ENCODE measurements around the gene WFDC2.

Gene WFDC2

DNA sequence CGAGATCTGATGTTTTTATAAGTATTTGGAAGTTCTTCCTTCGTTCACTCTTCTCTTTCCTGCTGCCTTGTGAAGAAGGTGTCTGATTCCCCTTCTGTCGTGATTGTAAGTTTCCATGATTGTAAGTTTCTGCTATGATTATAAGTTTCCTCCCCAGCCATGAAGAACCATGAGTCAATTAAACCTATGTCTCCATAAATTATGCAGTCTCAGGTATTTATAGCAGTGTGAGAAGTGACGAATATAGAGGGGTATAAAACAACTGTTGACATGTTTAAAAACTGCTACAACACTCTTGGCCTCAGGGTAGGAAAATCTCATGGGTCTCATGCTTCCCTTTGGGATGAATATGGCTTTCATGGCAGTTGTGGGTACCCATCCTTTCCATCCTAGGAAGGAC lies 5.8 kb upstream of the WFDC2 start:
- no peaks in the 10 kb centered on the region for H3K9me3 Mint-ChIP-seq
- no peaks in the 10 kb centered on the region for H3K4me1 Mint-ChIP-seq
- TF ChIP-seq, protein P1, sequence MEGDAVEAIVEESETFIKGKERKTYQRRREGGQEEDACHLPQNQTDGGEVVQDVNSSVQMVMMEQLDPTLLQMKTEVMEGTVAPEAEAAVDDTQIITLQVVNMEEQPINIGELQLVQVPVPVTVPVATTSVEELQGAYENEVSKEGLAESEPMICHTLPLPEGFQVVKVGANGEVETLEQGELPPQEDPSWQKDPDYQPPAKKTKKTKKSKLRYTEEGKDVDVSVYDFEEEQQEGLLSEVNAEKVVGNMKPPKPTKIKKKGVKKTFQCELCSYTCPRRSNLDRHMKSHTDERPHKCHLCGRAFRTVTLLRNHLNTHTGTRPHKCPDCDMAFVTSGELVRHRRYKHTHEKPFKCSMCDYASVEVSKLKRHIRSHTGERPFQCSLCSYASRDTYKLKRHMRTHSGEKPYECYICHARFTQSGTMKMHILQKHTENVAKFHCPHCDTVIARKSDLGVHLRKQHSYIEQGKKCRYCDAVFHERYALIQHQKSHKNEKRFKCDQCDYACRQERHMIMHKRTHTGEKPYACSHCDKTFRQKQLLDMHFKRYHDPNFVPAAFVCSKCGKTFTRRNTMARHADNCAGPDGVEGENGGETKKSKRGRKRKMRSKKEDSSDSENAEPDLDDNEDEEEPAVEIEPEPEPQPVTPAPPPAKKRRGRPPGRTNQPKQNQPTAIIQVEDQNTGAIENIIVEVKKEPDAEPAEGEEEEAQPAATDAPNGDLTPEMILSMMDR (IDR thresholded peaks at IDR 0.05; ENCODE audit: unreplicated experiment in 3 of 3): no peak
- H3K27ac Mint-ChIP-seq: no peak overlapping the region
- peaks cover 10% of the 10 kb centered on the region for H3K27me3 Mint-ChIP-seq (ENCODE audit: low read depth)
- no peak overlapping the region for H3K4me3 Mint-ChIP-seq
- no peaks in the 10 kb centered on the region for H3K36me3 Mint-ChIP-seq (ENCODE audit: low read depth)

DNA sequence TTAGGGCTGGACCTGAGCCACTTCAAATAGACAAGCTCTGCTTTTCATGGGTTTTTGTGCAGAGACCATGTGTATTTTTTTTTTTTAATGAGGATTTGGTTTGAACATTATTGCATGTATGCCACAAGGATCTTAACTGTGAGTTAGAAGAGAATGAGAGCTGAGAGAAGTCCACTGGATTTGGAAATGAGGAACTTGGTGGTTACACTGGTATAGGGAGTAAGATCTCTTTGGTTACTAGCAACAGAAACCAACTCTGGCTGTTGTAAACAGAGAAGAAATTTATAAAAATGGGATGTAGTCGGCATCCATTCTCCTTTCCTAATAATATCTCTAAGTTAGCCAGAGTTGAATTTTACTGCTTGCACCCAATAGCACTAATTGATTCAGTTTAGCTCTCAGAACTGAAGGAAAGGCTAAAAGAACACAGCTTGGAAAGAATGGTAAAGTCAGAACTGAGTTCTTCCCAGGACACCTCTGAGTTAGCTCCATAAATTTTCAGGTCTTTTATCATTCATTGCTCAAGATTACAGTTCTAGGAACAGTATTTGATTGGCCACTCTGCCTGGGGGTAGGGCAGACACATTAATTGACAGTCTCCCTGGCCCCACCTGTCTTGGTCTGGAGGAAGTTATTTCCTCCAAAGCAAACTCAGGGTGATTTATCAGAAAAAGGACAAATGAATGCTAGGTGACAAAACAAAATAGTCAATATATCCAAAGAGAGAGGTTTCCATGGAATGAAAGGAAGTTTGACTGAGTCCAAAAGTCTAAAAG lies 3.9 kb upstream of the WFDC2 start:
- TF ChIP-seq, protein P1 (IDR thresholded peaks at IDR 0.05; ENCODE audit: unreplicated experiment in 3 of 3): no peak
- no peak overlapping the region for H3K4me3 Mint-ChIP-seq
- no peaks in the 10 kb centered on the region for H3K4me1 Mint-ChIP-seq
- no peak overlapping the region for H3K27ac Mint-ChIP-seq
- H3K36me3 Mint-ChIP-seq (ENCODE audit: low read depth): no peaks in the 10 kb centered on the region
- H3K27me3 Mint-ChIP-seq (ENCODE audit: low read depth): peaks cover 16% of the 10 kb centered on the region
- no peaks in the 10 kb centered on the region for H3K9me3 Mint-ChIP-seq

DNA sequence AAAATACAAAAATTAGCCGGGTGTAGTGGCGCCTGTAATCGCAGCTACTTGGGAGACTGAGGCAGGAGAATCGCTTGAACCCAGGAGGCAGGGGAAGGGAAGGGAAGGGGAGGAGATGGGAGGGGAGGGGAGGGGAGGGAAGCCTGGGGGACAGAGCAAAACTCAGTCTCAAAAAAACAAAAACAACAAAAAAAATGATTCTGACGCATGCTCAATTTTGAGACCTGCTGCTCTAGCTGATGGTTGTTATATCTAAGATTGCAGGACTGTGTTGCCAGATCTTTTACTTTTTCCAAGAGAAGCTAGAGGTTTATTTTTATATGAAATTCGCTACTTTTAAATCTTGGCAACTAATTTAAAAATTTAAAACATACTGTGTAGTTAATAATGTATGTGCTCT lies 2.4 kb upstream of the WFDC2 start:
- H3K4me3 Mint-ChIP-seq: no peak overlapping the region
- H3K27ac Mint-ChIP-seq: no peak overlapping the region
- H3K4me1 Mint-ChIP-seq: peaks cover 7% of the 10 kb centered on the region
- TF ChIP-seq, protein P1 (IDR thresholded peaks at IDR 0.05; ENCODE audit: unreplicated experiment in 3 of 3): no peak
- peaks cover 5% of the 10 kb centered on the region for H3K36me3 Mint-ChIP-seq (ENCODE audit: low read depth)
- no peaks in the 10 kb centered on the region for H3K9me3 Mint-ChIP-seq
- H3K27me3 Mint-ChIP-seq (ENCODE audit: low read depth): peaks cover 25% of the 10 kb centered on the region

DNA sequence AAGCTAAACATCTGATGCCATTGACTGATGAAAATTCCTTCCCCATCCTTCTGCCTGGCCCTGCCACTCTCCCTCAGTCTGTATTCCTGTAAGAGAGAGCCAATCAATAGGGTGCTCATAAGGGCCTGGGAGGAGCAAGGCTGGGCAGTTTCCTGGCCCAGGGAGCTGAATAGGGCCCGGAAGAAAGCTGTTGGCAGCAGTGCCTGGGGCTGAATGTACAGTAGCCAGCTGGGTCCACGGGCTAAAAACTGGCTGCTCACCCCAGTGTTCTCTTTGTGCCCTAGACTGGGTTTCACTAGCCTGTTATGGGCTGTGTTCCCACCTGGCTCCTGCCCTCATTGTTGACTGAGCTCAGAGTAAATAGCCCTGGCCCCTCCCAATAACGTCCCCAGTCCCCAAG lies 1.7 kb upstream of the WFDC2 start:
- H3K9me3 Mint-ChIP-seq: no peaks in the 10 kb centered on the region
- peak overlapping the region in 1 of 3 experiments; percentile 81 for H3K27ac Mint-ChIP-seq
- peaks cover 25% of the 10 kb centered on the region for H3K27me3 Mint-ChIP-seq (ENCODE audit: low read depth)
- peaks cover 9% of the 10 kb centered on the region for H3K36me3 Mint-ChIP-seq (ENCODE audit: low read depth)
- TF ChIP-seq, protein P1 (IDR thresholded peaks at IDR 0.05; ENCODE audit: unreplicated experiment in 3 of 3): no peak
- H3K4me3 Mint-ChIP-seq: no peak overlapping the region
- H3K4me1 Mint-ChIP-seq: peaks cover 7% of the 10 kb centered on the region

DNA sequence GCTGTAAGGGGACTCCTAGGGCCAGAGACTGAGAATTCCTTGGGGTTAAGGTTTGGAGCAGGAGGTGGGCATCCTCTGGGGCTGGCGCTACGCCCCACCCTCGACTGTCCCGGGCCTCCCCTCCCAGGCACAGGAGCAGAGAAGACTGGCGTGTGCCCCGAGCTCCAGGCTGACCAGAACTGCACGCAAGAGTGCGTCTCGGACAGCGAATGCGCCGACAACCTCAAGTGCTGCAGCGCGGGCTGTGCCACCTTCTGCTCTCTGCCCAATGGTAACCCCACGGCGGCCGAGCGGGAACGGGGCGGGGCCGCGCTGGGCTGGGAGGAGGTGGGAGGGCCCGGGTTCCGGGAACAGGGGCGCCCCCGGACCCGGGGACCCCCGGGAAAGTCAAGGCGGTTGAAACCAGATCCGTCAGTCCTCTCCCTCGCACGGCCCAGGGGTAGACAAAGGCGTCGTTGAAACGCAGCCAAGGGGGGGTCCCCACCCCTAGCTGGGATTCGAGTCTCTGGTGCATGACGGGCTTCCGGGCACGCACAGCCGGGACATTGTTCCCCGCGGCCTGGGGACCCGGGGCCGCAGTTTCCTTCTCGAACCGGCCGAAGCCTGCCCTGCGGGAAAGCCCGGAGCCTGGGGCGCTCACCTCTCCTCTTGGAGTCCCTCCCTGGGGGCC lies 844 bp downstream of the WFDC2 start:
- Mint-ChIP-seq H3K27me3 (ENCODE audit: low read depth) (peaks cover 34% of the 10 kb centered on the region), H3K9me3 (no peaks in the 10 kb centered on the region), H3K4me1 (peaks cover 7% of the 10 kb centered on the region), H3K4me3 (peak overlapping the region; percentile 77 to 87 (median 81)), H3K36me3 (ENCODE audit: low read depth) (peaks cover 19% of the 10 kb centered on the region), H3K27ac (peak overlapping the region; percentile 66 to 85 (median 72))
- TF ChIP-seq, protein P1 (IDR thresholded peaks at IDR 0.05; ENCODE audit: unreplicated experiment in 3 of 3): no peak

Data from nephron (organoid).